HL-60 (cell line): Measurements from ENCODE around the gene TMEM59.

ENCODE experiments used
- CTCF ChIP-seq: IDR thresholded peaks from one replicate; pipeline ENCODE4 v1.5.1; 2011; ENCODE audit warnings: low read length, control low read depth, inconsistent platforms; ENCODE audit not compliant: insufficient read depth
- POLR2AphosphoS5 ChIP-seq: IDR thresholded peaks from 2 replicates; pipeline ENCODE4 v1.6.1; 2012; ENCODE audit warnings: low read depth
- REST ChIP-seq: IDR thresholded peaks from 2 replicates; pipeline ENCODE4 v1.6.1; 2012; ENCODE audit warnings: low read depth; ENCODE audit not compliant: insufficient replicate concordance

GRCh38 chr1:54053745-54054437, 887 bp upstream of the TMEM59 start:
- TF ChIP-seq CTCF (no peak), POLR2AphosphoS5 (no peak), REST (no peak)
